Activated CD8-positive, alpha-beta memory T cell treated with anti-CD3 and anti-CD28 coated beads for 1 hour (primary cell): ENCODE data around the gene PNPLA2.
A peak's percentile ranks its signal among the peaks of the same experiment; 100 is the strongest.

ENCODE experiments used
- DNase-seq, 2 donors: peaks; one replicate each; pipeline ENCODE4 v3.0.0-alpha.2; 2020; ENCODE audit warnings: low read depth in 1 of 2; ENCODE audit errors: extremely low read depth in 1 of 2

The PNPLA2 gene

GRCh38 chr11:786235-787083, 32.3 kb upstream of the PNPLA2 start:
- no peak for DNase-seq

- no peak for DNase-seq
Measured at GRCh38 chr11:787084-787675, 31.5 kb upstream of the PNPLA2 start.

- DNase-seq = no peak
Measured at GRCh38 chr11:788009-788640, 30.6 kb upstream of the PNPLA2 start.

GRCh38 chr11:788953-789940, 29.5 kb upstream of the PNPLA2 start:
- no peak for DNase-seq

GRCh38 chr11:789943-790342, 28.8 kb upstream of the PNPLA2 start, which contains the start of gene CEND1:
Gene CEND1, minus strand, starts transcription at chr11:790090. Its CDS starts 1,514 bp downstream, at chr11:788576.
- no peak for DNase-seq

GRCh38 chr11:790721-791564, 27.8 kb upstream of the PNPLA2 start:
- no peak for DNase-seq

- no peak for DNase-seq
Measured at GRCh38 chr11:791658-792534, 26.8 kb upstream of the PNPLA2 start.

- no peak for DNase-seq
Measured at GRCh38 chr11:792535-792821, 26.2 kb upstream of the PNPLA2 start.

GRCh38 chr11:792873-793272, 25.8 kb upstream of the PNPLA2 start:
- no peak for DNase-seq

- no peak for DNase-seq
Measured at GRCh38 chr11:793556-793955, 25.2 kb upstream of the PNPLA2 start.

GRCh38 chr11:794013-794765, 24.5 kb upstream of the PNPLA2 start:
- no peak for DNase-seq

- no peak for DNase-seq
Measured at GRCh38 chr11:794766-795633, 23.7 kb upstream of the PNPLA2 start.

- DNase-seq = peak in 1 of 2 donors; percentile 56
Measured at GRCh38 chr11:795634-796564, 22.8 kb upstream of the PNPLA2 start.

GRCh38 chr11:796565-797295, 22.0 kb upstream of the PNPLA2 start:
- DNase-seq = no peak

GRCh38 chr11:797296-798092, 21.2 kb upstream of the PNPLA2 start:
- DNase-seq = peak; percentile 52 to 63
